Ishikawa (cell line): ENCODE measurements around the gene KIF9.

ENCODE experiments used
- CEBPB ChIP-seq: IDR thresholded peaks from 2 replicates; pipeline ENCODE4 v1.6.1; 2012
- CREB1 ChIP-seq: IDR thresholded peaks from 2 replicates; pipeline ENCODE4 v1.6.1; 2012; ENCODE audit warnings: low read depth
- NFIC ChIP-seq: IDR thresholded peaks from 2 replicates; pipeline ENCODE4 v1.6.1; 2012

DNA sequence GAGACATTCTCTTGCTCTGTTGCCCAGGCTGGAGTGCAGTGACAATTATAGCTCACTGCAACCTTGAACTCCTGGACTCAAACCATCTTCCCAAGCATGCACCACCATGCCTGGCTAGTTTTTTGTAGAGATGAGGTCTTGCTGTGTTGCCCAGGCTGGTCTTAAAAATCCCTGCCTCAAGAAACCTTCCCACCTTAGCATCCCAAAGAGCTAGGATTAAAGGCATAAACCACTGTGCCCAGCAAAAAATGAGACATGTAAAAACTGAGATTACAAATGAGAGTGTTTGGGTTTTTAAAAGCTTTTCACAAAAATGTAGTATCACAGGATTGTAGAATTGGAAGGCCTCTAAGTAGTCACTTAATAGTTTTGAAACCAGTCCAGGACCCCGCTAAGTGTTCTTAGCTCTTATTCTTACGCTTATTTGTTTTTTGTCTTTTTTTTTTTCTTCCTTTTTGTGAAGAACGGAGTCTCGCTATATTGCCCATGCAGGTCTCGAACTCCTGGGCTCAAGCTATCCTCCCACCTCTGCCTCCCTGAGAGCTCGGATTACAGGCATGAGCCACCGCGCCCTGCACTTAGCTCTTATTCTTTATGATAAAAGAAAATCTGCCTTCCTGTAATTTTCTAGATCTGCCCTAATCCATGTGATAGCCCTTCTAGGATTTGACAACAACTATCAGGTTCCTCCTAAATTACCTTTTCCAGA lies 31.6 kb upstream of the KIF9 start:
- TF ChIP-seq CREB1 (no peak), CEBPB (no peak), NFIC (no peak)
